ENCODE data around the gene MICALL2. TPM values are rescaled to one million over a fixed set of nuclear protein-coding genes. Genes with fewer than 3 reads are reported as not detected.

MICALL2 gene
- polyA plus RNA-seq, 2 of the 4 experiments (the other 2 are of a cell fraction): 6.1 to 20.6 TPM

GRCh38 chr7:1397491-1398327, 61.6 kb downstream of the MICALL2 start:
- TF ChIP-seq ZNF302 (CRISPR knock-in tag; IDR thresholded peaks at IDR 0.05) (no peak), SREBF2 (IDR thresholded peaks at IDR 0.05) (no peak), CEBPB (IDR thresholded peaks at IDR 0.05) (peak in 1 of 2 experiments; percentile 28; a peak in 2 of 4 replicates), KDM1A (IDR thresholded peaks at IDR 0.05; ENCODE audit: low read depth) (no peak), POLR2A (IDR thresholded peaks at IDR 0.05; ENCODE audit: low read length) (no peak), NFE2L2 (conservative IDR thresholded peaks at IDR 0.05; ENCODE audit: low read length) (peak; percentile 44; the same call in 1 of the 2 replicates), HMGXB4 (CRISPR knock-in tag; IDR thresholded peaks at IDR 0.05; ENCODE audit: borderline replicate concordance) (no peak), PHF8 (IDR thresholded peaks at IDR 0.05; ENCODE audit: borderline replicate concordance, low read depth) (no peak), RAD21 (conservative IDR thresholded peaks at IDR 0.05 in 1 of 2, IDR thresholded peaks at IDR 0.05 in 1 of 2) (no peak), MAFK (IDR thresholded peaks at IDR 0.05; ENCODE audit: partially characterized antibody) (peak; percentile 84), ELK1 (IDR thresholded peaks at IDR 0.05; ENCODE audit: low read depth, low read length) (no peak), USF2 (IDR thresholded peaks at IDR 0.05) (no peak)
- Histone ChIP-seq H3K9me3 (peaks cover 8% of the 10 kb centered on the region), H3K4me1 (peaks cover 5% of the 10 kb centered on the region; the same call in 1 of the 3 replicates), H3K4me3 (no peak overlapping the region), H3K4me2 (no peak overlapping the region), H3K27ac (0 out of 6 replicates have a peak overlapping the region, but pooled peaks of 1 of the 2 experiments have one; percentile 10)
- ChIA-PET CTCF (interaction anchor here (0.8 to 7.1 kb wide), 4 partner anchors 10 to 558 kb away, joined by 3 to 54 read pairs (median 9); no protein-coding TSS in a partner anchor), POLR2A (no interaction called here)
- ATAC-seq: no peak
- DNase-seq (ENCODE audit: low read depth in 1 of 2, low spot score in 1 of 2): no peak
- 55% methylated on average over 12 of the region's 12 CpGs for WGBS (ENCODE audit: missing lambda C conversion rate)
- no peak for FAIRE-seq

GRCh38 chr7:1396195-1396594, 63.1 kb downstream of the MICALL2 start:
- ATAC-seq (no peak), FAIRE-seq (no peak), DNase-seq (ENCODE audit: low read depth in 1 of 2, low spot score in 1 of 2) (no peak)
- H3K9me3 ChIP-seq: peaks cover 6% of the 10 kb centered on the region; the same call in 1 of the 3 replicates
- CTCF ChIA-PET: interaction anchor here (1.1 to 2.6 kb wide), 5 partner anchors 11 to 174 kb away, joined by 3 to 10 read pairs (median 6); no protein-coding TSS in a partner anchor
- H3K4me2 ChIP-seq: no peak overlapping the region
- peaks cover 5% of the 10 kb centered on the region; the same call in 1 of the 3 replicates for H3K4me1 ChIP-seq
- H3K27ac ChIP-seq: no peak overlapping the region
- 48% methylated on average over 7 of the region's 7 CpGs for WGBS (ENCODE audit: missing lambda C conversion rate)
- no peak overlapping the region for H3K4me3 ChIP-seq
- POLR2A ChIA-PET: no interaction called here
- TF ChIP-seq KDM1A (IDR thresholded peaks at IDR 0.05; ENCODE audit: low read depth) (peak; percentile 69; the same call in 1 of the 2 replicates), MYC (IDR thresholded peaks at IDR 0.05; ENCODE audit: borderline replicate concordance, low read length) (no peak)

- no peak for FAIRE-seq
- no peak for ATAC-seq
- Histone ChIP-seq H3K4me3 (no peak overlapping the region), H3K9me3 (peaks cover 7% of the 10 kb centered on the region; the same call in 1 of the 3 replicates), H3K4me1 (no peaks in the 10 kb centered on the region), H3K27ac (no peak overlapping the region), H3K4me2 (no peak overlapping the region)
- 75% methylated on average over 19 of the region's 33 CpGs for WGBS (ENCODE audit: missing lambda C conversion rate)
- ChIA-PET CTCF (interaction anchor here (0.6 to 2.1 kb wide), 3 partner anchors 14 to 206 kb away, joined by 3 to 8 read pairs (median 3); no protein-coding TSS in a partner anchor), POLR2A (no interaction called here)
- DNase-seq (ENCODE audit: low read depth in 1 of 2, low spot score in 1 of 2): no peak
- TF ChIP-seq ATOH8 (CRISPR knock-in tag; IDR thresholded peaks at IDR 0.05; ENCODE audit: low read depth): no peak
- TF ChIP-seq PBX3 (IDR thresholded peaks at IDR 0.05): no peak
- TF ChIP-seq HDAC2 (IDR thresholded peaks at IDR 0.05): no peak
- no peak for TF ChIP-seq EP300 (IDR thresholded peaks at IDR 0.05)
- no peak for TF ChIP-seq CHD4 (IDR thresholded peaks at IDR 0.05; ENCODE audit: borderline replicate concordance)
- TF ChIP-seq ZNF302 (CRISPR knock-in tag; IDR thresholded peaks at IDR 0.05): no peak
- no peak for TF ChIP-seq JUNB (IDR thresholded peaks at IDR 0.05)
- TF ChIP-seq HES2 (IDR thresholded peaks at IDR 0.05): no peak
- TF ChIP-seq ZFP36 (IDR thresholded peaks at IDR 0.05; ENCODE audit: borderline replicate concordance, partially characterized antibody): no peak
- TF ChIP-seq KDM5A (IDR thresholded peaks at IDR 0.05): no peak
- no peak for TF ChIP-seq ELK1 (IDR thresholded peaks at IDR 0.05; ENCODE audit: low read depth, low read length)
- TF ChIP-seq CEBPB (IDR thresholded peaks at IDR 0.05): no peak
Observed at GRCh38 chr7:1395211-1396070, 63.8 kb downstream of the MICALL2 start.

All from A549 (cell line).